ENCODE measurements around the gene GDPGP1.

GDPGP1 gene

GRCh38 chr15:90205886-90206285 is 28.1 kb upstream of the GDPGP1 start:
- no peak for DNase-seq (ENCODE audit: low read depth)
- TF ChIP-seq, protein P1, sequence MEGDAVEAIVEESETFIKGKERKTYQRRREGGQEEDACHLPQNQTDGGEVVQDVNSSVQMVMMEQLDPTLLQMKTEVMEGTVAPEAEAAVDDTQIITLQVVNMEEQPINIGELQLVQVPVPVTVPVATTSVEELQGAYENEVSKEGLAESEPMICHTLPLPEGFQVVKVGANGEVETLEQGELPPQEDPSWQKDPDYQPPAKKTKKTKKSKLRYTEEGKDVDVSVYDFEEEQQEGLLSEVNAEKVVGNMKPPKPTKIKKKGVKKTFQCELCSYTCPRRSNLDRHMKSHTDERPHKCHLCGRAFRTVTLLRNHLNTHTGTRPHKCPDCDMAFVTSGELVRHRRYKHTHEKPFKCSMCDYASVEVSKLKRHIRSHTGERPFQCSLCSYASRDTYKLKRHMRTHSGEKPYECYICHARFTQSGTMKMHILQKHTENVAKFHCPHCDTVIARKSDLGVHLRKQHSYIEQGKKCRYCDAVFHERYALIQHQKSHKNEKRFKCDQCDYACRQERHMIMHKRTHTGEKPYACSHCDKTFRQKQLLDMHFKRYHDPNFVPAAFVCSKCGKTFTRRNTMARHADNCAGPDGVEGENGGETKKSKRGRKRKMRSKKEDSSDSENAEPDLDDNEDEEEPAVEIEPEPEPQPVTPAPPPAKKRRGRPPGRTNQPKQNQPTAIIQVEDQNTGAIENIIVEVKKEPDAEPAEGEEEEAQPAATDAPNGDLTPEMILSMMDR (conservative IDR thresholded peaks at IDR 0.05; ENCODE audit: low read depth, low read length): no peak
- no peak overlapping the region for H3K4me3 ChIP-seq (ENCODE audit: low read length)

- H3K4me3 ChIP-seq (ENCODE audit: low read length): no peak overlapping the region
- TF ChIP-seq, protein P1 (conservative IDR thresholded peaks at IDR 0.05; ENCODE audit: low read depth, low read length): no peak
- no peak for DNase-seq (ENCODE audit: low read depth)
Measured at GRCh38 chr15:90207252-90207651, 26.8 kb upstream of the GDPGP1 start.

GRCh38 chr15:90208356-90208755 is 25.7 kb upstream of the GDPGP1 start:
- no peak for DNase-seq (ENCODE audit: low read depth)
- H3K4me3 ChIP-seq (ENCODE audit: low read length): no peak overlapping the region
- TF ChIP-seq, protein P1 (conservative IDR thresholded peaks at IDR 0.05; ENCODE audit: low read depth, low read length): no peak

- no peak for DNase-seq (ENCODE audit: low read depth)
- no peak overlapping the region for H3K4me3 ChIP-seq (ENCODE audit: low read length)
- TF ChIP-seq, protein P1 (conservative IDR thresholded peaks at IDR 0.05; ENCODE audit: low read depth, low read length): no peak
Measured at GRCh38 chr15:90209591-90209990, 24.4 kb upstream of the GDPGP1 start.

DNA sequence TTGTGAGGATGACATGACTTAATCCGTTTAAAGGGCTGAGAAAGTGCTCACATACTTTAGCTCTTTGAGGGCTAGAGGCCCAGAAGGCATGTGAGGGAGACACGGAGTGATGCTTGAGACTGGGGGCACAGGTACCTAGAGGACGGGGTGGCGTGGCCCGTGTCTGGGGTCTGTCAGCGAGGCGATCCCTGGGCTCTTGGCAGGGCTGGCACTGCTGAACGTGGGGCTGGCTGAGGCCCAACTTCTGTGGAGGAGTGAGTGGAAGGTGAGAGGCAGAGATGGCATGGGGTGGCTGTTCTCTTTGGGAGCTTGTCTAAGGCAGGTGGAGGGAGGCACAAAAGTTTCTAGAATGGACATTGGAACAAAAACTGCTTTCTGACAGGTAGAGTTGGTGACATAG is 23.4 kb upstream of the GDPGP1 start:
- TF ChIP-seq, protein P1 (conservative IDR thresholded peaks at IDR 0.05; ENCODE audit: low read depth, low read length): no peak
- H3K4me3 ChIP-seq (ENCODE audit: low read length): no peak overlapping the region
- DNase-seq (ENCODE audit: low read depth): no peak

DNA sequence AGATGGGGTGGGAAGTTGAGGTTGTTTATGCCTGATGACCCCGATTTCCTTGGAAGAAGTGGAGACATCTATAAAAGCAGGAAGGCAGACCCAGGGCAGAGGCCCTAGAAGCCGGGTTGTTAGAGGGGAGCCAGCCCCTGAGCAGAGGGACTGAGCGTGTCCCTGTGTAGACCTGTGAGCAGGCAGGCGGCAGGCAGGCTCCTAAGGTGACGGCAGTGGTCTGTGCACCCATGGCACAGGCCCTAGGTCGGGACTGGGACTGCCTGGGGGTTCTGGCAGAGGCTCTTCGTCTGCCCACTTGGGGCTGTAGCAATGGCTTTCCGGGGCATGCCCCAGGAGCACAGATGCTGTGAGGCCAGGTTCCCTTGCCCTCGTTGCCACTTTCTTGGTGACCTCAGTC is 23.0 kb upstream of the GDPGP1 start:
- TF ChIP-seq, protein P1 (conservative IDR thresholded peaks at IDR 0.05; ENCODE audit: low read depth, low read length): no peak
- no peak overlapping the region for H3K4me3 ChIP-seq (ENCODE audit: low read length)
- no peak for DNase-seq (ENCODE audit: low read depth)

- H3K4me3 ChIP-seq (ENCODE audit: low read length): no peak overlapping the region
- TF ChIP-seq, protein P1 (conservative IDR thresholded peaks at IDR 0.05; ENCODE audit: low read depth, low read length): no peak
- DNase-seq (ENCODE audit: low read depth): no peak
Measured at GRCh38 chr15:90211440-90212143, 22.4 kb upstream of the GDPGP1 start.
